ENCODE data around the gene ARPC4. TPM values are rescaled to one million over a fixed set of nuclear protein-coding genes. Genes with fewer than 3 reads are reported as not detected.

The ARPC4 gene
- total and polyA plus RNA-seq, 10 of the 15 experiments (the other 5 are each of a cell fraction or from before 2014, with no cell fraction given) = 42.0 to 354 (median 268) TPM

GRCh38 chr3:9803494-9803893 is 10.6 kb downstream of the ARPC4 start:
- CTCF ChIA-PET = interaction anchor here (1.7 kb wide), 1 partner anchor 8 kb away, joined by 5 read pairs; no protein-coding TSS in a partner anchor

GRCh38 chr3:9804996-9805395 is 12.1 kb downstream of the ARPC4 start:
- H2AFZ ChIP-seq (ENCODE audit: control insufficient read depth, low read depth, low read length) = no peak overlapping the region
- ChIA-PET CTCF (interaction anchor here (1.0 to 1.2 kb wide), 2 partner anchors 9 to 72 kb away, joined by 3 read pairs; no protein-coding TSS in a partner anchor), SMC1A (ENCODE audit: uncharacterized antibody, unreplicated experiment) (interaction anchor here (0.8 to 1.2 kb wide), 2 partner anchors 9 to 74 kb away, joined by 3 read pairs; no protein-coding TSS in a partner anchor), POLR2A (interaction anchor here (0.6 to 1.5 kb wide), 3 partner anchors 12 to 364 kb away, joined by 3 to 7 read pairs (median 4); partner anchors contain the start of genes ARPC4 and TADA3), RAD21 (ENCODE audit: unreplicated experiment) (interaction anchor here (1.0 kb wide), 1 partner anchor 127 kb away, joined by 3 read pairs; no protein-coding TSS in a partner anchor)
- peaks cover 13% of the 10 kb centered on the region for H3K4me1 ChIP-seq (ENCODE audit: control insufficient read depth, insufficient read depth, low read length)
- H3K4me2 ChIP-seq (ENCODE audit: control insufficient read depth, insufficient read depth) = no peak overlapping the region
- DNase-seq (ENCODE audit: low read depth, low spot score) = no peak
- H4K20me1 ChIP-seq (ENCODE audit: control insufficient read depth, insufficient read depth) = no peaks in the 10 kb centered on the region; the same call in 1 of the 2 replicates
- TSS peak; percentile 26 for BruUV-seq (replicated peaks)
- H3K27me3 ChIP-seq (replicated peaks in 1 of 2; ENCODE audit: control insufficient read depth in 2 of 2, insufficient read depth in 2 of 2, low read length in 1 of 2) = no peaks in the 10 kb centered on the region
- in situ Hi-C loops (cut with MboI) = no loop called here
- FAIRE-seq = no peak
- H3K4me3 ChIP-seq = no peak overlapping the region
- WGBS (ENCODE audit: insufficient coverage, insufficient replicate concordance, low lambda C conversion rate, missing lambda C conversion rate) = 67% methylated on average over 5 of the region's 5 CpGs
- no peak overlapping the region for H3K27ac ChIP-seq (ENCODE audit: control insufficient read depth, insufficient read depth)
- intact Hi-C loops (cut with micrococcal nuclease; ENCODE audit: unreplicated experiment) = loop anchor here (5.0 kb wide), 1 partner anchor 73 kb away; the partner anchor contains the start of gene BRPF1
- no peaks in the 10 kb centered on the region; the same call in 1 of the 2 replicates for H3K79me2 ChIP-seq (ENCODE audit: control insufficient read depth, insufficient read depth, low read length)
- peaks cover 37 to 52% of the 10 kb centered on the region in 2 experiments for H3K36me3 ChIP-seq (ENCODE audit: control insufficient read depth in 2 of 2, insufficient read depth in 2 of 2, low read length in 1 of 2)
- ATAC-seq = no peak
- H3K9me3 ChIP-seq (replicated peaks; ENCODE audit: control insufficient read depth, insufficient read depth, low read length) = no peaks in the 10 kb centered on the region
- H3K9ac ChIP-seq (ENCODE audit: control insufficient read depth, insufficient read depth, low read length) = no peak overlapping the region
- TF ChIP-seq WRNIP1 (IDR thresholded peaks at IDR 0.05; ENCODE audit: borderline replicate concordance, low read depth, low read length) (no peak), RBBP5 (conservative IDR thresholded peaks at IDR 0.05) (no peak), RB1 (IDR thresholded peaks at IDR 0.05; ENCODE audit: borderline replicate concordance) (no peak), CREM (IDR thresholded peaks at IDR 0.05; ENCODE audit: low read depth) (no peak), RUNX3 (IDR thresholded peaks at IDR 0.05; ENCODE audit: low read length) (no peak), CBX3 (IDR thresholded peaks at IDR 0.05; ENCODE audit: borderline replicate concordance, low read depth) (no peak), MYC (IDR thresholded peaks at IDR 0.05; ENCODE audit: insufficient read depth, insufficient read length, insufficient replicate concordance, low read length, severe bottlenecking) (no peak), JUND (IDR thresholded peaks at IDR 0.05; ENCODE audit: low read depth, low read length) (no peak), SKIL (IDR thresholded peaks at IDR 0.05; ENCODE audit: low read depth, poor library complexity, severe bottlenecking) (no peak), RAD21 (IDR thresholded peaks at IDR 0.05; ENCODE audit: insufficient read depth, low read depth, low read length) (no peak), BMI1 (IDR thresholded peaks at IDR 0.05; ENCODE audit: borderline replicate concordance) (no peak), SREBF2 (IDR thresholded peaks at IDR 0.05; ENCODE audit: low read length) (no peak), KAT2A (conservative IDR thresholded peaks at IDR 0.05; ENCODE audit: control insufficient read depth, low read depth, low read length) (no peak)

More at GRCh38 chr3:9803494-9803893, 10.6 kb downstream of the ARPC4 start:
- Histone ChIP-seq H3K36me3 (ENCODE audit: control insufficient read depth in 2 of 2, insufficient read depth in 2 of 2, low read length in 1 of 2) (peaks cover 40 to 57% of the 10 kb centered on the region in 2 experiments), H3K27ac (ENCODE audit: control insufficient read depth, insufficient read depth) (no peak overlapping the region), H3K4me2 (ENCODE audit: control insufficient read depth, insufficient read depth) (no peak overlapping the region), H4K20me1 (ENCODE audit: control insufficient read depth, insufficient read depth) (no peaks in the 10 kb centered on the region; the same call in 1 of the 2 replicates), H3K27me3 (replicated peaks in 1 of 2; ENCODE audit: control insufficient read depth in 2 of 2, insufficient read depth in 2 of 2, low read length in 1 of 2) (no peaks in the 10 kb centered on the region), H2AFZ (ENCODE audit: control insufficient read depth, low read depth, low read length) (no peak overlapping the region), H3K4me1 (ENCODE audit: control insufficient read depth, insufficient read depth, low read length) (peaks cover 4% of the 10 kb centered on the region), H3K79me2 (ENCODE audit: control insufficient read depth, insufficient read depth, low read length) (no peaks in the 10 kb centered on the region; the same call in 1 of the 2 replicates), H3K9ac (ENCODE audit: control insufficient read depth, insufficient read depth, low read length) (no peak overlapping the region), H3K4me3 (no peak overlapping the region), H3K9me3 (replicated peaks; ENCODE audit: control insufficient read depth, insufficient read depth, low read length) (no peaks in the 10 kb centered on the region)
- RAD21 ChIA-PET (ENCODE audit: unreplicated experiment) = no interaction called here
- DNase-seq (ENCODE audit: low read depth, low spot score) = no peak
- TF ChIP-seq POLR2AphosphoS5 (IDR thresholded peaks at IDR 0.05; ENCODE audit: low read length) = 0 out of 2 replicates have a peak, but pooled peaks have one; percentile 54
- no peak for TF ChIP-seq TAF1 (IDR thresholded peaks at IDR 0.05; ENCODE audit: borderline replicate concordance, low read depth, low read length)
- FAIRE-seq = no peak
- in situ Hi-C loops (cut with MboI) (no loop called here), intact Hi-C loops (cut with micrococcal nuclease; ENCODE audit: unreplicated experiment) (no loop called here)
- SMC1A ChIA-PET (ENCODE audit: uncharacterized antibody, unreplicated experiment) = interaction anchor here (0.8 to 1.0 kb wide), 3 partner anchors 8 to 76 kb away, joined by 3 to 4 read pairs (median 3); no protein-coding TSS in a partner anchor
- 94% methylated on average over 1 of the region's 1 CpG for WGBS (ENCODE audit: insufficient coverage, insufficient replicate concordance, low lambda C conversion rate, missing lambda C conversion rate)
- no peak for ATAC-seq
- no TSS peak for BruUV-seq (replicated peaks)
- POLR2A ChIA-PET = interaction anchor here (0.6 to 1.3 kb wide), 3 partner anchors 11 to 27 kb away, joined by 3 read pairs; partner anchors contain the start of genes ARPC4 and TADA3
